ENCODE data around the gene TRABD2B.

- TF ChIP-seq MAX (IDR thresholded peaks at IDR 0.05) (no peak), ZBTB7A (IDR thresholded peaks at IDR 0.05; ENCODE audit: low read depth) (no peak), EP300 (IDR thresholded peaks at IDR 0.05; ENCODE audit: borderline replicate concordance) (no peak), EGR1 (IDR thresholded peaks at IDR 0.05) (no peak), CEBPB (IDR thresholded peaks at IDR 0.05) (no peak), REST (IDR thresholded peaks at IDR 0.05; ENCODE audit: low read depth) (no peak), TEAD4 (IDR thresholded peaks at IDR 0.05) (no peak), NFIC (IDR thresholded peaks at IDR 0.05) (no peak), CREB1 (IDR thresholded peaks at IDR 0.05; ENCODE audit: low read depth) (no peak), TAF1 (IDR thresholded peaks at IDR 0.05; ENCODE audit: low read depth) (no peak), TCF12 (IDR thresholded peaks at IDR 0.05; ENCODE audit: low read depth) (no peak), RAD21 (IDR thresholded peaks at IDR 0.05; ENCODE audit: low read depth) (no peak), YY1 (IDR thresholded peaks at IDR 0.05; ENCODE audit: low read depth) (no peak), USF1 (IDR thresholded peaks at IDR 0.05) (no peak)
Observed at GRCh38 chr1:47727697-47728085, 269.5 kb downstream of the TRABD2B start.
